Effector memory CD8-positive, alpha-beta T cell (primary cell): ENCODE measurements around the gene PIAS2.

Source experiments
- ATAC-seq: fragments of 150-1000 bp; cut with Tn5 transposase; replicated peaks from 2 replicates; pipeline ENCODE4 v1.10.0; 2021; ENCODE audit warnings: mild to moderate bottlenecking, moderate library complexity
- DNase-seq, 3 experiments: peaks; one replicate each; pipeline ENCODE4 v3.0.0; 2021
- H3K27ac Mint-ChIP-seq, 2 donors: one replicate each; pipeline ENCODE4 v1.8.0; 2022; ENCODE audit warnings: mild to moderate bottlenecking in 2 of 2, mixed read lengths in 2 of 2, moderate library complexity in 2 of 2
- H3K27me3 Mint-ChIP-seq, 2 donors: one replicate each; pipeline ENCODE4 v1.8.0; 2022; ENCODE audit warnings: mixed read lengths in 2 of 2
- H3K36me3 Mint-ChIP-seq: one replicate; pipeline ENCODE4 v1.8.0; 2022; ENCODE audit warnings: mild to moderate bottlenecking, moderate library complexity, mixed read lengths; ENCODE audit not compliant: insufficient read depth
- H3K4me1 Mint-ChIP-seq, 2 donors: one replicate each; pipeline ENCODE4 v1.8.0; 2022; ENCODE audit warnings: low read depth in 2 of 2, mixed read lengths in 2 of 2
- H3K4me3 Mint-ChIP-seq, 2 donors: one replicate each; pipeline ENCODE4 v1.8.0; 2022; ENCODE audit warnings: mild to moderate bottlenecking in 2 of 2, mixed read lengths in 2 of 2, moderate library complexity in 2 of 2
- H3K9me3 Mint-ChIP-seq, 2 donors: one replicate each; pipeline ENCODE4 v1.8.0; 2022; ENCODE audit warnings: mixed read lengths in 2 of 2

Gene PIAS2

DNA sequence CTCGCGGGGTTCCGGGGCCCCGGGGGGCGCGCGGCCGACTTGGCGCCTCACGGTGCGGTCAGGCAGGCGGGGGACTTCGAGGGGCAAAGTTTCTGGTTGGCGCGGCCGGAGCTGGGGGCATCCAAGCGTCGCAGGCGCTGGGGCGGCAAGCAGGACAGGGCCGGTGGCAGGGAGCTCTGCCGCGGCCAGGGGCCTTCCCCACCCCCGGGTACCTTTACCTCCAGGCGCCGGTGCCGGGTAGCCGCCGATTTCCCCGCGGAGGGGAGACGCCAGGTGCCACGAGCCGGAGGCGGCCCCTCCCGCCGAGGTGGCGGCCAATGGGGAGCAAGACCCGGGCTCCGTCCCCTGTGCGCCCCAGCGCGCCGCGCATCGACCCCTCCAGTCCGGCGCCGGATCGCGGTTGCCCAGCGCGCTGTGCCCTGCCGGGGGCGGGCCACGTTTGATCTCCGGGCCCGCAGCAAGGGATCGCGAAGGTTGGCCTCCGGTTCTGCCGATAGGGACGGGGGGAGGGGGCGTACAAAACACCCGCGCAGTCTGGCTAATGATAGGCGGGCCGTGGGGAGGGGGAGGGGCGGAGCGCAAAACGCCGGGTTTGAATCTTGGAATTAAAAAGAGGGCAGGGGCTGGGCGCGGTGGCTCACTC, 160.6 kb downstream of the PIAS2 start, which contains the start of gene ST8SIA5:
TSS of gene ST8SIA5 (minus strand) at position 495 of the 643 bp plus-strand sequence. CDS start 545 bp downstream, outside the sequence.
- H3K4me1 Mint-ChIP-seq = peaks cover 5 to 7% of the 10 kb centered on the region in 2 donors
- peaks cover 47 to 87% of the 10 kb centered on the region in 2 donors for H3K27me3 Mint-ChIP-seq
- no peak for DNase-seq
- no peaks in the 10 kb centered on the region for H3K9me3 Mint-ChIP-seq
- H3K27ac Mint-ChIP-seq = no peak within 1 kb of the TSS
- ATAC-seq = no peak
- peak within 1 kb of the TSS; percentile 38 to 57 for H3K4me3 Mint-ChIP-seq
- H3K36me3 Mint-ChIP-seq = no peaks in the 10 kb centered on the region

DNA sequence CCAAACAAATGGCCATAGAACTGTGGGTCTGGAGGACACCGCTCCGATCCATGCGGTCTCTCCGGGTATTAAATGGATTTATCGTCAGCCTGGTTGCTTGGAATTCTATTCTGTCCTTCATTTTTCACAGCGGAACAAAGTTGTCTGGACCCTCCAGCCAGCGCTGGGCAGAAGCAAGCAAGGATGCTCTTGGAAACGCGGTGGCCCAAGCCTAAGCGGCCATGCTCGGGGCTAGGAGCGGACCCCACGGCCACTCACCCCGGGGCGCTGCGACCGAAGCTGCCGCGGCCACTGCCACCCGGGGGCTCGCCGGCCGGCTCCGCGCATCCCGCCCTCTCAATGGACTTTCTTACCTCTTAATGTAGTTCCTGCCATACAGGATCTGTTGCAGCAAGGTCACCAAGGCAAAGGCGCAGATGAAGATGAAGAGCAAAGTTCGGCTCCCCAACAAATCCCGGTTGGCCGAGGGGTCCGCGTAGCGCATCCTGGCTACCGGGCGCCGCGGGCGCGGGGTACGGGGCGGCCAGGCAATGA, 161.2 kb downstream of the PIAS2 start:
- Mint-ChIP-seq H3K36me3 (no peaks in the 10 kb centered on the region), H3K27me3 (peaks cover 42 to 88% of the 10 kb centered on the region in 2 donors), H3K4me3 (peak overlapping the region in 1 of 2 donors; percentile 44), H3K27ac (no peak overlapping the region), H3K4me1 (peaks cover 5 to 7% of the 10 kb centered on the region in 2 donors), H3K9me3 (no peaks in the 10 kb centered on the region)
- ATAC-seq (no peak), DNase-seq (no peak)

DNA sequence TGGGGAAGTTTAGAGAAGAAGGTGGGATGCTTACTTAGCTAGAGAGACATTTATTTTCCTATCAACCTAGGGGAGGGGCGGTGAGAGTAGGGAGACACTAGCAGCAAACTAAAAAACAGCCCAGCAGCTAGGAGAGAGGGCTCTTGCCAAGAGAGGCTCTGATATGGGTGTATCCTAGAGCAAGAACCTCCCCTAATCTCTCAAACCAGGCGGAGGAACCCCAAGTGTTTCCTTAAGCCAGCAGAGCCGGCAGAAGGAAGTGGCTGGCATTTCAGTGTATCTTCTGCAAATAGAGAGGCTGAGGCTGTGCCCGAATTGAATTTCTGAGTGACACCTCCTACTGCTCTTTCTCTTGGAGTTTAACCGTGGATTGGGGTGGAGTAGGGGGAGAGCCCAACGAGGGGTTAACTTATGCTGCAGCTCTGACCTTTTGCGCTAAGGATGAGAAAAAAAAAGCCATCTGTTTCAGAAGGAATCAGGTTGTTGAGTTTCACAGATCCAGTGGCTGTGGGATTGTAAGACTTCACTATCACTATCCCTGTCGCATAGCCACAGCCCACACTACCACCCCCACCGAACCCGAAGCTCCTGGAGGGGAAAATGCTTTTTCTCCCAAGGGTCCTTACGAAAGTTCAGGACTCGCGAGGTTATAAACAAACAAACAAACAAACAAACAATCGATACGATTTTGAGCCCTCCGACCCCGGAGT, 161.8 kb downstream of the PIAS2 start:
- Mint-ChIP-seq H3K27ac (no peak overlapping the region), H3K9me3 (no peaks in the 10 kb centered on the region), H3K36me3 (no peaks in the 10 kb centered on the region), H3K27me3 (peaks cover 42 to 82% of the 10 kb centered on the region in 2 donors), H3K4me1 (peaks cover 5 to 7% of the 10 kb centered on the region in 2 donors), H3K4me3 (peak overlapping the region in 1 of 2 donors; percentile 44)
- DNase-seq = no peak
- no peak for ATAC-seq

DNA sequence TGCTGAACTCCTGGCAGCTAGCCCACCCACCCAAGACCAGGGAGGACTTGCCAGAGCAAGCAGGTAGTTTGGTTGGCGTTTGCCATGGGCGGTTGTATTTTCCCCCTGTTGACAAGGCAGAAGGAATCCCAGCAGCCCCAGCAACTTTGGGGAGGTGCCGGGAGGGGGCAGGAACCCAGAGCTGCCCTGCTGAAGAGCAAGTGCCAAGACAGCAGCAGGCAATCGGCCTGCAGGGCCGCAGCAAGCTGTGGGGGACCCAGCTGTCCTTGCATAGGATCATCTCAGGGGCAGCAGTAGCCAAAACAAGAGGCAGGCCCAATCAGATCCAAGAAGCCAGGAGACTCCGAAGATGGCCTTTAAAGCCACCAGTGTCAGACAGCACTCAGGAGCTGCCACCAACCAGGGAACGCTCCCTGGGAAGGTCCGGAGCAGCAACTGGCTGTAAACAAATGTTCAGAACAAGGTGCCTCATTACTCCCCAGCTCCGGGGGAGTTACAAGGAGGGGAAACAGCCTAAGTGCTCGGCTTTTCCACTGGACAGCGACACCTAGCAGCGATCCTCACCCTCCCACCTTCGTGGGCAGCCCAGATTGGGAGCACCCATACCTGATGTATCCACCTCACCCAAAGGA, 162.5 kb downstream of the PIAS2 start:
- Mint-ChIP-seq H3K27me3 (peaks cover 39 to 75% of the 10 kb centered on the region in 2 donors), H3K9me3 (no peaks in the 10 kb centered on the region), H3K36me3 (no peaks in the 10 kb centered on the region), H3K4me3 (no peak overlapping the region), H3K27ac (no peak overlapping the region), H3K4me1 (peaks cover 5 to 7% of the 10 kb centered on the region in 2 donors)
- DNase-seq (no peak), ATAC-seq (no peak)

DNA sequence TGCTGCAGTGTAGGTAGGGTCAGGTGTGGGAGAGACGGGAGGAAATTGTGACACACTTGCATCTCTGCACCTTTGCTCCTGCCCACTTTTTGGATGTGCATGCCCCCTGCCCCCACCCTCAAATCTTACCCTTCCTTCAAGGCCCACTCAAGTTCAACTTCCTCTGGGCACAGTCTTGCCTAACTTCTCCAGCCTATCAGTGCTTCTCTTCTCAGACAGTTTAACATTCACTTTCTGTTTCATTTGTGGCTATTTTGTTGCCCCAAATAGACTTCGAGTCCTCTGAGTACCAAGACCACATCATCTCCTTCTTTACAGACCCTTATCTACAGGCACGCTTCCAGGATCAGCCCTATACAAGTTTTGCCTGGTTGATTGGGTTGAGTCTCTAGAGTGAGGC, 163.1 kb downstream of the PIAS2 start:
- no peaks in the 10 kb centered on the region for H3K36me3 Mint-ChIP-seq
- H3K27me3 Mint-ChIP-seq = peaks cover 33 to 69% of the 10 kb centered on the region in 2 donors
- ATAC-seq = no peak

More for the DNA sequence above, 163.1 kb downstream of the PIAS2 start:
- peaks cover 5 to 7% of the 10 kb centered on the region in 2 donors for H3K4me1 Mint-ChIP-seq
- no peaks in the 10 kb centered on the region for H3K9me3 Mint-ChIP-seq
- no peak overlapping the region for H3K4me3 Mint-ChIP-seq
- no peak for DNase-seq
- H3K27ac Mint-ChIP-seq = no peak overlapping the region
